GM10266 (cell line): Measurements from ENCODE around the gene KCNG2.

Experiments used
- DNase-seq: peaks from one replicate; pipeline ENCODE4 v3.0.0; 2012; ENCODE audit errors: extremely low spot score
- CTCF ChIP-seq: IDR thresholded peaks from 2 replicates; pipeline ENCODE4 v1.5.1; 2012; ENCODE audit warnings: mild to moderate bottlenecking, low read depth; ENCODE audit not compliant: control insufficient read depth, insufficient read depth; ENCODE audit errors: missing control alignments

KCNG2 gene

GRCh38 chr18:79905389-79905911 is 107.7 kb downstream of the KCNG2 start:
- no peak for TF ChIP-seq CTCF

GRCh38 chr18:79905993-79906392 is 108.3 kb downstream of the KCNG2 start:
- TF ChIP-seq CTCF, result no peak
- DNase-seq, result no peak

More at GRCh38 chr18:79905389-79905911, 107.7 kb downstream of the KCNG2 start:
- no peak for DNase-seq

- no peak for DNase-seq
- TF ChIP-seq CTCF, result no peak
Measured at GRCh38 chr18:79906706-79907105, 109.0 kb downstream of the KCNG2 start.

GRCh38 chr18:79910563-79911343 is 113.0 kb downstream of the KCNG2 start:
- TF ChIP-seq CTCF, result no peak
- DNase-seq, result no peak

- TF ChIP-seq CTCF, result no peak
- no peak for DNase-seq
Measured at GRCh38 chr18:79911344-79912270, 113.9 kb downstream of the KCNG2 start.

- no peak for TF ChIP-seq CTCF
- DNase-seq, result no peak
Measured at GRCh38 chr18:79912409-79912991, 114.8 kb downstream of the KCNG2 start.
